Ishikawa (cell line): ENCODE results near the gene HPDL.

Experiments used
- EP300 ChIP-seq: IDR thresholded peaks from 2 replicates; pipeline ENCODE4 v1.6.1; 2012; ENCODE audit warnings: borderline replicate concordance
- FOXM1 ChIP-seq: IDR thresholded peaks from 2 replicates; pipeline ENCODE4 v1.6.1; 2012; ENCODE audit warnings: low read depth, borderline replicate concordance
- NFIC ChIP-seq: IDR thresholded peaks from 2 replicates; pipeline ENCODE4 v1.6.1; 2012
- RAD21 ChIP-seq: IDR thresholded peaks from 2 replicates; pipeline ENCODE4 v1.6.1; 2012; ENCODE audit warnings: low read depth
- REST ChIP-seq: IDR thresholded peaks from 2 replicates; pipeline ENCODE4 v1.6.1; 2012; ENCODE audit warnings: low read depth, mild to moderate bottlenecking
- TCF12 ChIP-seq: IDR thresholded peaks from 2 replicates; pipeline ENCODE4 v1.6.1; 2012; ENCODE audit warnings: low read depth
- TF ChIP-seq, protein P1 (sequence below): IDR thresholded peaks from 2 replicates; pipeline ENCODE4 v1.6.1; 2012

- TF ChIP-seq RAD21 (no peak), EP300 (no peak), NFIC (no peak), TCF12 (no peak), REST (no peak), FOXM1 (no peak)
- TF ChIP-seq, protein P1, sequence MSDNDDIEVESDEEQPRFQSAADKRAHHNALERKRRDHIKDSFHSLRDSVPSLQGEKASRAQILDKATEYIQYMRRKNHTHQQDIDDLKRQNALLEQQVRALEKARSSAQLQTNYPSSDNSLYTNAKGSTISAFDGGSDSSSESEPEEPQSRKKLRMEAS, result no peak
Measured at GRCh38 chr1:45378184-45378583, 51.5 kb downstream of the HPDL start.
